Gastroesophageal sphincter (tissue), 3 donors: ENCODE results near the gene COX4I1.

ENCODE experiments used
- CTCF ChIP-seq, 4 experiments: fragments of 200-600 bp in 2 of 4; fragments of 450-650 bp in 2 of 4; sonication (generic) in 1 of 4; IDR thresholded peaks; one replicate each; pipeline ENCODE4 v1.5.1; 2017 to 2019; ENCODE audit warnings: antibody characterized with exemption in 4 of 4, mild to moderate bottlenecking in 2 of 4, moderate library complexity in 2 of 4
- EP300 ChIP-seq: sonication (generic); formaldehyde crosslinking; IDR thresholded peaks from one replicate; pipeline ENCODE4 v1.6.1; 2017; ENCODE audit warnings: antibody characterized with exemption, mild to moderate bottlenecking
- POLR2A ChIP-seq, 2 donors: fragments of 450-650 bp; IDR thresholded peaks; one replicate each; pipeline ENCODE4 v1.6.1; 2017; ENCODE audit warnings: antibody characterized with exemption in 2 of 2, mild to moderate bottlenecking in 2 of 2, moderate library complexity in 1 of 2

DNA sequence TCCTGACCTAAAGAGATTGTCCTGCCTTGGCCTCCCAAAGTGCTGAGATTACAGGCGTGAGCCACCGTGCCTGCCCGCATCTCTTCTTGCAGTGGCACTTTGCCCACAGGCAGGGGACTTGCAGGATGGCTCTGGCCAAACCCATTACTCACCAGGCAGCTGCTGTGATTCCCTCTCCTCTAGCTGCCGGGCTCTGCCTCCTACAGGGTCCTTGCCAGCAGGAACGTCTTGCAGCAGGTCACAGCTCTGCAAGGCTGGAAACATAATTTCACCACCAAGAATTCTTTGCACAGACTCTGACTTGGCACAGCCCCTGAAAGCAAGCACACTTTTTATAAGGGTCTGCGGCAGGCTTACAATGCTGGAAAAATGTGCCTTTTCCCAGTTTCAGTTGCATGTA, 20.3 kb downstream of the COX4I1 start:
- TF ChIP-seq CTCF (IDR thresholded peaks at IDR 0.05), result no peak
- no peak for TF ChIP-seq POLR2A (IDR thresholded peaks at IDR 0.05)
- TF ChIP-seq EP300, result no peak
